GM18858 (cell line): ENCODE data around the gene ROCK1.
"Not testable (repeated sequence)": the region's sequence is repeated elsewhere in the genome, so short reads cannot be mapped to it uniquely, and the experiment has no call there.

Experiments used
- ATAC-seq: cut with Tn5 transposase; IDR thresholded peaks from one replicate; pipeline ENCODE4 v1.9.1; 2021; ENCODE audit not compliant: unreplicated experiment

Gene ROCK1

GRCh38 chr18:21111346-21112139 is at the start of gene ROCK1:
TSS of gene ROCK1 (minus strand) at chr18:21111813. CDS start at chr18:21110910, 903 bp downstream.
- peak; percentile 86 for ATAC-seq

GRCh38 chr18:21155443-21155842 is 43.8 kb upstream of the ROCK1 start:
- no peak for ATAC-seq

- no peak for ATAC-seq
These were observed 34.4 kb upstream of the ROCK1 start for GRCh38 chr18:21146016-21146415.

- no peak for ATAC-seq
These were observed 33.8 kb upstream of the ROCK1 start for GRCh38 chr18:21145371-21145770.

- ATAC-seq = no peak
These were observed 30.2 kb upstream of the ROCK1 start for GRCh38 chr18:21141668-21142422.

- not testable (repeated sequence) for ATAC-seq
These were observed 26.3 kb upstream of the ROCK1 start for GRCh38 chr18:21137719-21138488.

GRCh38 chr18:21134895-21135294 is 23.3 kb upstream of the ROCK1 start:
- ATAC-seq = no peak

- ATAC-seq = no peak
These were observed 20.8 kb upstream of the ROCK1 start for GRCh38 chr18:21132398-21132918.

- no peak for ATAC-seq
These were observed 20.1 kb upstream of the ROCK1 start for GRCh38 chr18:21131698-21132227.

- no peak for ATAC-seq
These were observed 18.1 kb upstream of the ROCK1 start for GRCh38 chr18:21129566-21130216.

- no peak for ATAC-seq
These were observed 11.8 kb upstream of the ROCK1 start for GRCh38 chr18:21123290-21123926.

GRCh38 chr18:21118806-21119205 is 7.2 kb upstream of the ROCK1 start:
- ATAC-seq = no peak

GRCh38 chr18:21117409-21118131 is 6.0 kb upstream of the ROCK1 start:
- no peak for ATAC-seq

GRCh38 chr18:21115519-21116411 is 4.2 kb upstream of the ROCK1 start:
- no peak for ATAC-seq

- no peak for ATAC-seq
These were observed 1.0 kb upstream of the ROCK1 start for GRCh38 chr18:21112543-21113105.

- ATAC-seq = no peak
These were observed 494 bp upstream of the ROCK1 start for GRCh38 chr18:21112140-21112473.

GRCh38 chr18:21110713-21111345 is 784 bp downstream of the ROCK1 start:
- peak; percentile 32 for ATAC-seq
